Measurements from ENCODE around the gene ZNF341. TPM values are rescaled to one million over a fixed set of nuclear protein-coding genes. Genes with fewer than 3 reads are reported as not detected.

ZNF341 gene
- total RNA-seq, 1 donor from 2014 or later = 3.4 TPM

DNA sequence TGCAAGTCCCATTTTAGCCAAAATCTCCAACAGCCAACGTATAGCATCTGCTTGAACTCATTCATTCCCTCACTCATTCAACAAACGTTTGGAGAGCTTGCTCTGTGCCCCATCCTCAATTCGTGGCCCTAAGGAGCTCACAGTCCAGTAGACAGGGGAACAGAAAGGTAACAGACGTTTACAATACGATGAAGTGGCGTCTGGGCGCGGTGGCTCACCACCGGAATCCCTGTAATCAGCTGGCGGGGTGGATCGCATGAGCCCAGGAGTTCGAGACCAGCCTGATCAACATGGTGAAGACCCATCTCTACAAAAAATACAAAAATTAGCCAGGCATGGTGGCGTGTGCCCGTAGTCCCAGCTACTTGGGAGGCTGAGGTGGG is 44.8 kb upstream of the ZNF341 start:
- Mint-ChIP-seq H3K27ac (ENCODE audit: unreplicated experiment) (peak overlapping the region; percentile 60), H3K9me3 (ENCODE audit: unreplicated experiment) (no peaks in the 10 kb centered on the region), H3K4me3 (ENCODE audit: unreplicated experiment) (peak overlapping the region; percentile 88), H3K27me3 (ENCODE audit: unreplicated experiment) (no peaks in the 10 kb centered on the region), H3K4me1 (ENCODE audit: unreplicated experiment) (peaks cover 20% of the 10 kb centered on the region), H3K36me3 (ENCODE audit: unreplicated experiment) (no peaks in the 10 kb centered on the region)
- DNase-seq (ENCODE audit: extremely low spot score, unreplicated experiment) = no peak
- TF ChIP-seq, protein P1, sequence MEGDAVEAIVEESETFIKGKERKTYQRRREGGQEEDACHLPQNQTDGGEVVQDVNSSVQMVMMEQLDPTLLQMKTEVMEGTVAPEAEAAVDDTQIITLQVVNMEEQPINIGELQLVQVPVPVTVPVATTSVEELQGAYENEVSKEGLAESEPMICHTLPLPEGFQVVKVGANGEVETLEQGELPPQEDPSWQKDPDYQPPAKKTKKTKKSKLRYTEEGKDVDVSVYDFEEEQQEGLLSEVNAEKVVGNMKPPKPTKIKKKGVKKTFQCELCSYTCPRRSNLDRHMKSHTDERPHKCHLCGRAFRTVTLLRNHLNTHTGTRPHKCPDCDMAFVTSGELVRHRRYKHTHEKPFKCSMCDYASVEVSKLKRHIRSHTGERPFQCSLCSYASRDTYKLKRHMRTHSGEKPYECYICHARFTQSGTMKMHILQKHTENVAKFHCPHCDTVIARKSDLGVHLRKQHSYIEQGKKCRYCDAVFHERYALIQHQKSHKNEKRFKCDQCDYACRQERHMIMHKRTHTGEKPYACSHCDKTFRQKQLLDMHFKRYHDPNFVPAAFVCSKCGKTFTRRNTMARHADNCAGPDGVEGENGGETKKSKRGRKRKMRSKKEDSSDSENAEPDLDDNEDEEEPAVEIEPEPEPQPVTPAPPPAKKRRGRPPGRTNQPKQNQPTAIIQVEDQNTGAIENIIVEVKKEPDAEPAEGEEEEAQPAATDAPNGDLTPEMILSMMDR (IDR thresholded peaks at IDR 0.05) = no peak

DNA sequence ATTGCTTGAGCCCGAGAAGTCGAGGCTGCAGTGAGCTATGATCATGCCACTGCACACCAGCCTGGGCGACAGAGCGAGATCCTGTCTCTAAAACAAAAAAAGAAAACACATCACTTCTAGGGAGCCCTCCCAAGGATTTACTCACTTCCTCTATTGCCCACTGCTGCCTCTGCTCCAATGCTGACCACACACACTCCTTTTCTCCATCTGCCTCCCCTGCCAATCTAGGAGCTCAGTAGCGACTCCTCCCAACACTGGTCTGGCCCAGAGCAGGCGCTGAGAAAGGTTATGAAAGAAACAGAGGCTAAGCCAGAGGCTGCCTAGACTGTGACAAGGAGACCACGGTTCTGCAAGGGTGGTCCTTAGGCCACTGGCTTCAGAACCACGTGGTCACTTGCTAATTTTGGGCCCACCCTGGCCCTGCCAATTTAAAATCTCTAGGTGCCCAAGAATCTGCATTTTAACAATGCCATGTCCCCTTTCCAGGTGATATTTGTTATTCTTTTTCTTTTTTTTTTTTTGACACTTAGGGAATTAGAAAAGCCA is 44.4 kb upstream of the ZNF341 start:
- no peak for DNase-seq (ENCODE audit: extremely low spot score, unreplicated experiment)
- no peak overlapping the region for H3K4me3 Mint-ChIP-seq (ENCODE audit: unreplicated experiment)
- no peaks in the 10 kb centered on the region for H3K27me3 Mint-ChIP-seq (ENCODE audit: unreplicated experiment)
- no peaks in the 10 kb centered on the region for H3K36me3 Mint-ChIP-seq (ENCODE audit: unreplicated experiment)
- no peaks in the 10 kb centered on the region for H3K9me3 Mint-ChIP-seq (ENCODE audit: unreplicated experiment)
- TF ChIP-seq, protein P1 (IDR thresholded peaks at IDR 0.05) = no peak
- H3K27ac Mint-ChIP-seq (ENCODE audit: unreplicated experiment) = peak overlapping the region; percentile 28
- peaks cover 18% of the 10 kb centered on the region for H3K4me1 Mint-ChIP-seq (ENCODE audit: unreplicated experiment)

DNA sequence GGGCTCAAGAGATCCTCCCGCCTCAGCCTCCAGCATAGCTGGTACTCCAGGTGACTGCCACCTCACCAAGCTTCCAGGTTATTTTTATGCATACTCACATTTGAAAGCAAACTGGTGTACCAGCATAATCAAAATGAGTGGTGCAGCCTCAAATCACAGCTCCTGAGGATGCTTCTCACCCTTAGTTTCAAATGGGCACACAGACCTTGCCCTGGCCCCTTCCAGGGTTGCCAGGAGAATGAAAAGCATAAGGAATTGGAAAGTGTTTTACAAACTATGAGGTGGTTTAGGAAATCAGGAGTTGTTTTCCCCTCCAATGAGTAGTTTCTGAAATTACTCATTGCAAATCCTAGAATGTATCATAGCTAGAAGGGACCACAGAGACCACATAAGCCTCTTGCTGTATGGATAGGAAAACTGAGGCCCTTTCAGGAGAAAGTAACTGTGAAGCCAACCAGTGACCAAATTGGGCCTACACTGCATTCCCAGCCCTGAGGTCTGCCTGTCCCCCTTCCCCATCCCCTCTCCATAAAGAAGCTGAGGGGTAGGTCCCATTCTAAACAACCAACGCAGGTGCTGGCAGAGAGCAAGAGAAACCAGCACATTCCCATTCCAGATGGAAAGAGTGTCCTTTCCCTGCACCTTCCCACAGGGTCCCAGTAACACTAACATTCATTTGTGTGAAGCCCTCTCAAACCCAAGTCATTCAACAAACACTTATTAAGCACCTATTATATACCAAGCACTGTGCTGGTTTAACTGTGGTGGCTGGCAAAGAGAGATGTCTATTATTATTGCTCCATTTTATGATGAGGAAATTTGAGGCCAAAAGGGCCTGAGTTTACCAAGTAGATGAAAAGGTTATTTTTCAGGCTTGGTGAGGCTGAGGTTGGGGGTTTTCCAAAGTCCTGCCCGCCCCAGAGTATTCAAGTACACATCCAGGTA is 43.5 kb upstream of the ZNF341 start:
- Mint-ChIP-seq H3K27me3 (ENCODE audit: unreplicated experiment) (no peaks in the 10 kb centered on the region), H3K4me3 (ENCODE audit: unreplicated experiment) (no peak overlapping the region), H3K27ac (ENCODE audit: unreplicated experiment) (no peak overlapping the region), H3K36me3 (ENCODE audit: unreplicated experiment) (no peaks in the 10 kb centered on the region), H3K9me3 (ENCODE audit: unreplicated experiment) (no peaks in the 10 kb centered on the region), H3K4me1 (ENCODE audit: unreplicated experiment) (peaks cover 15% of the 10 kb centered on the region)
- DNase-seq (ENCODE audit: extremely low spot score, unreplicated experiment) = no peak
- TF ChIP-seq, protein P1 (IDR thresholded peaks at IDR 0.05) = no peak

DNA sequence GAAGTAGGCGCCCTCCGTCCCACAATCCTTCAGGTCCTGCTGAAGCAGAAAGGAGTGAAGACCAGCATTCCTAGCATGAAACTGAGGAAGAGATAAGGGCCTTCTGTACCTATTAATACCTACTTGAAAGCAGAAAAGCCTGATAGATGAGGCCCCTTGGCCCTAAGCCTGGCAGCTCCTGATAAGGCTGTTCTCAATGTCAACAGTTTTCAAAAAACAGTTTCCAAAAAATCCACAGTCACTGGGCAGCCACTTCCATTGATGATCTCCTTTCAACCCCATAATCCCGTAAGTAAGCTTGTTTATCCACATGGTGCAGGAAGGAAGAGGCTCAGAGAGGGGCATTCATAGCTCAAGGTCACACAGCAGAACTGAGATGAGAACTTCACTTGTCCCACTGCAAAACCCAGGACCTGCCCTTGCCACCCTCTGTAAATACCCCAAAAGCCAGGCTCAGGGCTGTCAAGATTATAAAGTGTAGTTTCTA is 42.8 kb upstream of the ZNF341 start:
- Mint-ChIP-seq H3K9me3 (ENCODE audit: unreplicated experiment) (no peaks in the 10 kb centered on the region), H3K4me3 (ENCODE audit: unreplicated experiment) (no peak overlapping the region), H3K4me1 (ENCODE audit: unreplicated experiment) (peaks cover 15% of the 10 kb centered on the region), H3K27me3 (ENCODE audit: unreplicated experiment) (no peaks in the 10 kb centered on the region), H3K36me3 (ENCODE audit: unreplicated experiment) (no peaks in the 10 kb centered on the region), H3K27ac (ENCODE audit: unreplicated experiment) (no peak overlapping the region)
- TF ChIP-seq, protein P1 (IDR thresholded peaks at IDR 0.05) = no peak
- DNase-seq (ENCODE audit: extremely low spot score, unreplicated experiment) = no peak

DNA sequence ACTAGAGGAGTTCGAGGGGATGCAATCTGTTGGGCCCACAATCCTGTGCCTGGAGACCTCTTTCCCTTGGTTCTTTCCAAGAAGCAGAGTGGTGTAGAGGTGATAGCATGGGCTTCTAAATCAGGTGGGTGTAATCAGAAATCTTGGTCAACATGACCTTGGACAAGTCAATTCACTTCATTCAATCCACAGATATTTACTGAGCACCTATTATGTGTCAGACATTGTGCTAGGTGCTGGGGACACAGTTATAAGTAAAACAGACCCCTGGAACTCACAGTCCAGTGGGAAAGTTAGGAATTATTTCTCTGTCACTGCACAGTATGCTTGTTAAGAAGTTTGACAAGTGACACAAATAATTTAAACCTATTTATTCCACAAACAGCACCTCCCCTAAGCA is 42.3 kb upstream of the ZNF341 start:
- DNase-seq (ENCODE audit: extremely low spot score, unreplicated experiment) = no peak
- no peak overlapping the region for H3K4me3 Mint-ChIP-seq (ENCODE audit: unreplicated experiment)
- H3K27ac Mint-ChIP-seq (ENCODE audit: unreplicated experiment) = no peak overlapping the region
- no peaks in the 10 kb centered on the region for H3K36me3 Mint-ChIP-seq (ENCODE audit: unreplicated experiment)
- H3K27me3 Mint-ChIP-seq (ENCODE audit: unreplicated experiment) = no peaks in the 10 kb centered on the region
- H3K9me3 Mint-ChIP-seq (ENCODE audit: unreplicated experiment) = no peaks in the 10 kb centered on the region
- H3K4me1 Mint-ChIP-seq (ENCODE audit: unreplicated experiment) = peaks cover 15% of the 10 kb centered on the region
- TF ChIP-seq, protein P1 (IDR thresholded peaks at IDR 0.05) = no peak

Data from osteocyte (in vitro differentiated cells).